HEK293T (cell line): ENCODE results near the gene PRKAG2.

ENCODE experiments used
- ARNT ChIP-seq: fragments of 450-650 bp; IDR thresholded peaks from 2 replicates; pipeline ENCODE4 v1.6.1; 2017; ENCODE audit warnings: mild to moderate bottlenecking
- BHLHE40 ChIP-seq: fragments of 450-650 bp; IDR thresholded peaks from 2 replicates; pipeline ENCODE4 v1.6.1; 2016; ENCODE audit warnings: mild to moderate bottlenecking, moderate library complexity, borderline replicate concordance
- ELF4 ChIP-seq: fragments of 450-650 bp; IDR thresholded peaks from 2 replicates; pipeline ENCODE4 v1.6.1; 2017; ENCODE audit warnings: antibody characterized with exemption
- FOXK2 ChIP-seq: fragments of 450-650 bp; IDR thresholded peaks from 2 replicates; pipeline ENCODE4 v1.6.1; 2016; ENCODE audit warnings: mild to moderate bottlenecking
- HDGF ChIP-seq: fragments of 450-650 bp; IDR thresholded peaks from 2 replicates; pipeline ENCODE4 v1.6.1; 2017; ENCODE audit warnings: antibody characterized with exemption, borderline replicate concordance
- SP1 ChIP-seq: fragments of 450-650 bp; IDR thresholded peaks from 2 replicates; pipeline ENCODE4 v1.6.1; 2017
- SUZ12 ChIP-seq: fragments of 450-650 bp; IDR thresholded peaks from 2 replicates; pipeline ENCODE4 v1.6.1; 2016; ENCODE audit warnings: mild to moderate bottlenecking
- TARDBP ChIP-seq: fragments of 450-650 bp; IDR thresholded peaks from 2 replicates; pipeline ENCODE4 v1.6.1; 2016
- ZNF384 ChIP-seq: fragments of 450-650 bp; IDR thresholded peaks from 2 replicates; pipeline ENCODE4 v1.6.1; 2016

DNA sequence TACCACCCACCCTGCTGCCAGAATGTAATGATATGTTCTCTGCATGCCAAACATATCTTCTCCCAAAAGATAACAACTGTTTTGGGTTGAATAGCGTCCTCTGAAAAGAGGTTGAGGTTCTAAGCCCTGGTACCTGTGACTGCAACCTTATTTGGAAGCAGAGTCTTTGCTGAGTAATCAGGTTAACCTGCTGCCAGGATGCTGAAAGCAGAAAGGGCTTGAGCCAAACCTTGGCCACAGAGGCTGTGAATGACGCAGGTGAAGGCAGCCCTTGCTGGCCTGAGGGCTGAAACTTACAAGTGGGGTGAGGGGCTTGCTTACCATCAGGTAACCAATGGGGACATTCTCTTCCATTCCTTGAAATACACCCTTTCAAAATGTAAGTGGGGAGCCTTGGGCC lies 205.4 kb downstream of the PRKAG2 start:
- no peak for TF ChIP-seq ELF4
- TF ChIP-seq HDGF = no peak
- no peak for TF ChIP-seq FOXK2
- no peak for TF ChIP-seq TARDBP
- TF ChIP-seq SUZ12 = no peak
- no peak for TF ChIP-seq ARNT
- TF ChIP-seq BHLHE40 = no peak
- no peak for TF ChIP-seq SP1
- TF ChIP-seq ZNF384 = no peak
